ENCODE results near the gene DLG2. TPM values are rescaled to one million over a fixed set of nuclear protein-coding genes. Genes with fewer than 3 reads are reported as not detected.

Gene DLG2
- total RNA-seq, 2 experiments from 2014 or later: 2.0 to 2.1 TPM

GRCh38 chr11:85109141-85109540 lies 518.0 kb downstream of the DLG2 start:
- no peaks in the 10 kb centered on the region for H3K4me1 Mint-ChIP-seq (ENCODE audit: low read depth)
- TF ChIP-seq CTCF (IDR thresholded peaks at IDR 0.05): no peak
- H3K4me3 Mint-ChIP-seq: no peak overlapping the region
- ATAC-seq (ENCODE audit: poor library complexity): no peak
- ChIA-PET CTCF (no interaction called here), POLR2A (no interaction called here)
- no peak overlapping the region for H3K27ac Mint-ChIP-seq
- Histone ChIP-seq H3K27me3 (ENCODE audit: control insufficient read depth in 1 of 2, insufficient read depth in 2 of 2, low read length in 2 of 2) (no peaks in the 10 kb centered on the region), H3K4me3 (ENCODE audit: low read length) (no peak overlapping the region), H3K27ac (ENCODE audit: low read depth in 1 of 2, low read length in 2 of 2) (no peak overlapping the region), H3K36me3 (ENCODE audit: insufficient read depth, low read length) (no peaks in the 10 kb centered on the region), H3K9me3 (ENCODE audit: control insufficient read depth in 1 of 2, insufficient read depth in 1 of 2, low read length in 2 of 2) (peaks cover 0 to 16% of the 10 kb centered on the region in 2 experiments), H3K4me1 (ENCODE audit: insufficient read depth, low read length) (no peaks in the 10 kb centered on the region)
- peaks cover 17% of the 10 kb centered on the region for H3K9me3 Mint-ChIP-seq
- intact Hi-C loops (cut with DNase I, micrococcal nuclease): no loop called here
- H3K27me3 Mint-ChIP-seq: no peaks in the 10 kb centered on the region
- H3K36me3 Mint-ChIP-seq (ENCODE audit: low read depth): no peaks in the 10 kb centered on the region
- DNase-seq: no peak

- ATAC-seq (ENCODE audit: poor library complexity) (no peak), DNase-seq (no peak)
- ChIA-PET POLR2A (no interaction called here), CTCF (interaction anchor here (0.9 kb wide), 1 partner anchor 18 kb away, joined by 3 read pairs; no protein-coding TSS in a partner anchor)
- H3K27ac Mint-ChIP-seq: no peak overlapping the region
- intact Hi-C loops (cut with DNase I, micrococcal nuclease): no loop called here
- Histone ChIP-seq H3K4me1 (ENCODE audit: insufficient read depth, low read length) (no peaks in the 10 kb centered on the region), H3K27me3 (ENCODE audit: control insufficient read depth in 1 of 2, insufficient read depth in 2 of 2, low read length in 2 of 2) (no peaks in the 10 kb centered on the region), H3K27ac (ENCODE audit: low read depth in 1 of 2, low read length in 2 of 2) (no peak overlapping the region), H3K36me3 (ENCODE audit: insufficient read depth, low read length) (no peaks in the 10 kb centered on the region), H3K4me3 (ENCODE audit: low read length) (no peak overlapping the region), H3K9me3 (ENCODE audit: control insufficient read depth in 1 of 2, insufficient read depth in 1 of 2, low read length in 2 of 2) (peaks cover 0 to 13% of the 10 kb centered on the region in 2 experiments)
- no peaks in the 10 kb centered on the region for H3K36me3 Mint-ChIP-seq (ENCODE audit: low read depth)
- H3K9me3 Mint-ChIP-seq: peaks cover 20% of the 10 kb centered on the region
- no peaks in the 10 kb centered on the region for H3K27me3 Mint-ChIP-seq
- H3K4me1 Mint-ChIP-seq (ENCODE audit: low read depth): no peaks in the 10 kb centered on the region
- TF ChIP-seq CTCF (IDR thresholded peaks at IDR 0.05): no peak
- H3K4me3 Mint-ChIP-seq: no peak overlapping the region
Observed at GRCh38 chr11:85105868-85106267, 521.3 kb downstream of the DLG2 start.

GRCh38 chr11:85099522-85099921 lies 527.6 kb downstream of the DLG2 start:
- H3K27ac Mint-ChIP-seq: no peak overlapping the region
- no peaks in the 10 kb centered on the region for H3K27me3 Mint-ChIP-seq
- no peak overlapping the region for H3K27ac ChIP-seq (ENCODE audit: low read depth in 1 of 2, low read length in 2 of 2)
- DNase-seq (no peak), ATAC-seq (ENCODE audit: poor library complexity) (no peak)
- ChIA-PET POLR2A (no interaction called here), CTCF (no interaction called here)
- no peaks in the 10 kb centered on the region for H3K27me3 ChIP-seq (ENCODE audit: control insufficient read depth in 1 of 2, insufficient read depth in 2 of 2, low read length in 2 of 2)
- H3K36me3 ChIP-seq (ENCODE audit: insufficient read depth, low read length): no peaks in the 10 kb centered on the region
- peaks cover 5 to 7% of the 10 kb centered on the region in 2 experiments for H3K9me3 ChIP-seq (ENCODE audit: control insufficient read depth in 1 of 2, insufficient read depth in 1 of 2, low read length in 2 of 2)
- H3K4me1 Mint-ChIP-seq (ENCODE audit: low read depth): no peaks in the 10 kb centered on the region
- H3K4me3 Mint-ChIP-seq: no peak overlapping the region
- no peaks in the 10 kb centered on the region for H3K4me1 ChIP-seq (ENCODE audit: insufficient read depth, low read length)
- TF ChIP-seq CTCF (IDR thresholded peaks at IDR 0.05): no peak
- peaks cover 5% of the 10 kb centered on the region for H3K36me3 Mint-ChIP-seq (ENCODE audit: low read depth)
- intact Hi-C loops (cut with DNase I, micrococcal nuclease): no loop called here
- H3K9me3 Mint-ChIP-seq: peaks cover 17% of the 10 kb centered on the region
- no peak overlapping the region for H3K4me3 ChIP-seq (ENCODE audit: low read length)
